IMR-90 (cell line): ENCODE results near the gene IFNL3.

ENCODE experiments used
- CEBPB ChIP-seq: IDR thresholded peaks from 2 replicates; pipeline ENCODE4 v1.6.1; 2012; ENCODE audit warnings: low read depth, low read length, improper control_type of control experiment
- CHD1 ChIP-seq: IDR thresholded peaks from 2 replicates; pipeline ENCODE4 v1.6.1; 2012; ENCODE audit warnings: low read depth, low read length, improper control_type of control experiment
- CTCF ChIP-seq: conservative IDR thresholded peaks from 2 replicates; pipeline ENCODE4 v1.5.1; 2012; ENCODE audit warnings: mild to moderate bottlenecking, low read depth, low read length, improper control_type of control experiment
- ELK1 ChIP-seq: fragments of 150-350 bp; IDR thresholded peaks from 2 replicates; pipeline ENCODE4 v1.6.1; 2016; ENCODE audit warnings: low read depth, mild to moderate bottlenecking, low read length, moderate library complexity, borderline replicate concordance
- MAFK ChIP-seq: IDR thresholded peaks from 2 replicates; pipeline ENCODE4 v1.6.1; 2012; ENCODE audit warnings: low read depth, low read length, improper control_type of control experiment
- MAZ ChIP-seq: IDR thresholded peaks from 2 replicates; pipeline ENCODE4 v1.6.1; 2012; ENCODE audit warnings: low read depth, mild to moderate bottlenecking, low read length, improper control_type of control experiment, moderate library complexity, borderline replicate concordance
- MXI1 ChIP-seq: IDR thresholded peaks from 2 replicates; pipeline ENCODE4 v1.6.1; 2012; ENCODE audit warnings: low read depth, mild to moderate bottlenecking, low read length, moderate library complexity, borderline replicate concordance
- POLR2A ChIP-seq: IDR thresholded peaks from 2 replicates; pipeline ENCODE4 v1.6.1; 2012; ENCODE audit warnings: mild to moderate bottlenecking, low read depth, low read length
- RAD21 ChIP-seq: IDR thresholded peaks from 2 replicates; pipeline ENCODE4 v1.6.1; 2012; ENCODE audit warnings: low read length, improper control_type of control experiment
- RCOR1 ChIP-seq: IDR thresholded peaks from 2 replicates; pipeline ENCODE4 v1.6.1; 2012; ENCODE audit warnings: mild to moderate bottlenecking, low read length, improper control_type of control experiment; ENCODE audit not compliant: insufficient replicate concordance
- RFX5 ChIP-seq: IDR thresholded peaks from 2 replicates; pipeline ENCODE4 v1.8.0; 2012; ENCODE audit warnings: low read depth, mild to moderate bottlenecking, low read length, moderate library complexity
- SMC3 ChIP-seq: fragments of 150-350 bp; IDR thresholded peaks from 2 replicates; pipeline ENCODE4 v1.6.1; 2016; ENCODE audit warnings: low read depth, mild to moderate bottlenecking, antibody characterized with exemption, low read length, moderate library complexity
- USF2 ChIP-seq: fragments of 150-350 bp; IDR thresholded peaks from 2 replicates; pipeline ENCODE4 v1.6.1; 2017; ENCODE audit warnings: mild to moderate bottlenecking, antibody characterized with exemption, low read length, low read depth

GRCh38 chr19:39252458-39252857 lies 7.7 kb upstream of the IFNL3 start:
- no peak for TF ChIP-seq CEBPB
- TF ChIP-seq RCOR1 = no peak
- TF ChIP-seq MAZ = no peak
- TF ChIP-seq RFX5 = no peak
- TF ChIP-seq POLR2A = no peak
- TF ChIP-seq CTCF = no peak
- no peak for TF ChIP-seq MXI1
- no peak for TF ChIP-seq ELK1
- TF ChIP-seq USF2 = no peak
- TF ChIP-seq RAD21 = no peak
- TF ChIP-seq SMC3 = no peak
- no peak for TF ChIP-seq MAFK
- TF ChIP-seq CHD1 = no peak
